GM18511 (cell line): Measurements from ENCODE around the gene GORASP1.

Source experiments
- ATAC-seq: cut with Tn5 transposase; IDR thresholded peaks from one replicate; pipeline ENCODE4 v1.9.1; 2021; ENCODE audit warnings: mild to moderate bottlenecking, moderate library complexity; ENCODE audit not compliant: unreplicated experiment

The GORASP1 gene

DNA sequence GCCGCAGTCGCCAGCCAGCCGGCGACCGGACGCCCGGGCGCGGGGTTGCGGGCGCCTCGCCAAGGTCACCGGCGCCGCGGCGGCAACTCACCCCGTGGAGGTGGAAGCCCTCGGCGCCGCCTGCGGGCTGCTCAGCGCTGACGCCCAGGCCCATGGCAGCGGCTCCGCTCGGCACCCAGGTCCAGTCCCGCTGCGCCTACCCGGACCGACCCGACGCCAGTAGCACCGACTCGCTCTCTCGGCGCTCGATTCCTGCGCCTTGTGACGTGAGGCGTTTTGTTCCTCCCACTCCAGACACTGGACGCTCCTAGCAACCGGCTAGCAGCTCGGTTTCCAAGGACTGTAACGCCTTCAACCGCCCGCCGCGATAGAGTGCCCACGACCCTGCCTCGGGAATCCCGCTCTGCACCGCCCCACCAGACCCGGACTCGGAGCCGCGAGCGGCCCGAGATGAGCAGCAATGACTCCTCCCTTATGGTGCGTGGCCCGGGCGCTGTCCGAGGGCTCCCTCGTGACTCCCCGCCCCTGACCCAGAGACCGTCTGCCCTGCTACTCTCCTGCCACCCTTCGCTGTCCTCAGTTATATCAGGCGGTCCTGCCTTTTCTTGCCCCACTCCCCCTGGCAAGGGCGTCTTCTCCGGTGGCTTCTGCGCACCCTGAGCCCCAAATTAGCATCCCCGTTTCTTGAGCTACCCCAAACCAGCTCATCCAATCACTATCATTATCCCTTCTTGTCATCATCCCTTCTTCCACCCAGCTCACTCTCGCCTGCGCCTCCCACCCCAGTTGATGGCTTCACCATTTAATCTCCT, at the start of gene GORASP1, which contains the start of gene TTC21A:
Gene GORASP1 (minus strand): TSS at position 240 of the 812 bp plus-strand sequence. CDS start 86 bp downstream, at position 154.
Gene TTC21A (plus strand): TSS at position 293 of the 812 bp plus-strand sequence. CDS start 158 bp downstream, at position 451.
- ATAC-seq: peak; percentile 61

DNA sequence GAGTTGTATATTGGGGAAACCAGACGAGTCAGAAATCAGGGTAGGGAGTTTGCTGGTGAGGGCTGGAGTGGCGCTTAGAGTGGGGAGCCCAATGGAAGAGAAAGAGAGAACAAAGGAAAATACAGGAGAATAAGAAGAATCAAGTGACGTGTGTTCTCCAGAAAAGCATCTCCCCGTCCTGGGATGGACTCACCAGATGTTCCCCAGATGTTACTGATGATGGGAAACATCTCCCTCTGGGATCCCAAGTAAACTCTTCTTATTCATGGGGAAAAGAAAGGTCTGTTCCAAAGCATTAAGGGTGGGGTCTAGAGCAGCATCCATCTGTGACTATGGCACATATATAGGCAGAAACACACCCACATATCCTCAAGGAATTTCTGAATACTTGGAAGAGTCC, 49.0 kb upstream of the GORASP1 start:
- no peak for ATAC-seq

DNA sequence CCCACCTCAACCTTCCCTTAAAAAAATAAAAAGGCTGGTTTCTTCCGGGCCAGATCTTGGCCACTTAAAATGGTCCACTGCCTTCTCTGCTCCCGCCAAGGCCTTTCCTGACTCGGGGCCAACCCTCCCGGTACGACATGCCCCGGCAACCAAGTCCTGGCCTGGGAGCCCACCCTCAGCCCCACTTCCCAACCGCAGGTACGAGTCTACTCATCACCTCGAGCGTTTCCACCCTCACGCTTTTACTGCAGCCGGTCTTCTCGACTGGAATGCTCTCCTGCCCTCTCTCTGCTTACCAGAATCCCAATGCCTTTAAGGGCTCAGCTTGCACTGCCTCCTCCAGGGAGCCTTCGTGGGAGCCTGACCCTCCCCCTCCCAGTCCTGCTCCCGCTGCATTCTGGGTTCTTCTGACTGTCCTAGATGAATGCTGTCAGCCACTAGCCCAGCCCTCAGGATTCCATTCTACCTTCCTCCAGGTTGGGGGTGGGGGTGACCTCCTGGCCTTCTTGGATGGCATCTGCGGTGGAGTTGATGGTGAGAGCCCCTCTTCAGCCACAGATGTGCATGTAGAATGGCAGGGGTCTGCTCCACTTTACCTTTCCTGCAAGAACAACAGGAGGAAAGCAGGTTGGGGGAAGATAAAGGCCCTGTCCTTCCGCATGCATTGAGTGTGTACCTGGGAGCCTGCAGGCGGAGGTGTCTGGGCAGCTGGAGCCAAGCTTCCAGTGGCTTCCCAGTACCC, 47.0 kb upstream of the GORASP1 start:
- ATAC-seq: no peak

DNA sequence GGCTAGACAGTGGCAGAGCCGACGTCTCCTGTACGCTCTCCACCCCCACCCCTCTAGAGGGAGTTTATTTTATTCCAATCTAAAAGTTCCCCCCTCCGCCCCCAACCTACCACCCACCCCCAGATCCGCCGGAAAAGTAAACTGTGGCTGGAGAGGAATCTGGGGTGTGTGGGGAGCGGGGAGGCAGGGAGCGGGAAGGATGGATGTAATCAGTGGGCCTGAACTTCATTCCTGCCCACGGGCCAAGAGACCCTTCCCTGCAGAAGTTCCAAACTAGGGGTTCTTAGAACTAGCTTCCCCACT, 46.5 kb upstream of the GORASP1 start:
- ATAC-seq: no peak

DNA sequence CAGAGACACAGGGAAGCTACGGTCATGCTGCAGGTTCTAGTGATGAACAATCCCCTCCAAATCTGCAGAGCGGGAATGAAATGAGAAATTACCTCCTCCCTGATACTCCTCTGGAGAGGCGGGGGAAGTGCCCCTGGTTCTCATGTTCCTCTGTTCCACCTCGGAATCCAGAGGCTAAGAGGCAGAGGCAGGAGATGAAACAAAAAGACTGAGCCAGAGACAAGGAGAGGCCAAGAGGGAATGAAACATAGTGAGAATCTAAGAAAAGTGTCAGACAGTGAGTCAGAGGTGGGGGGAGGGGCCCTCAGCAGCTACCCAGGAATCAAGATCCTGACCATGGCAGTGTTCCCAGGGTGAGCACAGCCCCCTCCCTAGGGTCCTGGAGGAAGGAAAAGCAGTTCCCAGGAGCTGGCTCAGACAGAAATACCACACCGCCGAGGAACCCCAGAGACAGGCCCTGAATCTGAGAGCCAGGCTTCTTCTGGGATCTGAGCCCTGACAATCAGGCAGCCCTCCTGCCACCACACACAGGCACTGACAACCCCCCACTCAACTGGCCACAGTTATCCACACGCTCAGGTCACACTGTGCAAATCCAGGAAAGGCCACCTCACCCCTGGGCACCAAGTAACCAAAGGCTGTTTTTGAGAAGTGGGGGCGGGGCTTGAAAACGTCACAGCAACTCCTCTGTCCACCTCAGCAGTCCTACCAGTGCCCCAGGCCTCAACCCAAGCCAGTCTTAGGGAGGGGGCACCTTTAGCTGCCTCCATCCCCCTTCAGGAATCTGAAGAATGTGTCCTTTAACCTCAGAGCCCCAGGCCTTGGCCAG, 43.6 kb upstream of the GORASP1 start:
- ATAC-seq: no peak

DNA sequence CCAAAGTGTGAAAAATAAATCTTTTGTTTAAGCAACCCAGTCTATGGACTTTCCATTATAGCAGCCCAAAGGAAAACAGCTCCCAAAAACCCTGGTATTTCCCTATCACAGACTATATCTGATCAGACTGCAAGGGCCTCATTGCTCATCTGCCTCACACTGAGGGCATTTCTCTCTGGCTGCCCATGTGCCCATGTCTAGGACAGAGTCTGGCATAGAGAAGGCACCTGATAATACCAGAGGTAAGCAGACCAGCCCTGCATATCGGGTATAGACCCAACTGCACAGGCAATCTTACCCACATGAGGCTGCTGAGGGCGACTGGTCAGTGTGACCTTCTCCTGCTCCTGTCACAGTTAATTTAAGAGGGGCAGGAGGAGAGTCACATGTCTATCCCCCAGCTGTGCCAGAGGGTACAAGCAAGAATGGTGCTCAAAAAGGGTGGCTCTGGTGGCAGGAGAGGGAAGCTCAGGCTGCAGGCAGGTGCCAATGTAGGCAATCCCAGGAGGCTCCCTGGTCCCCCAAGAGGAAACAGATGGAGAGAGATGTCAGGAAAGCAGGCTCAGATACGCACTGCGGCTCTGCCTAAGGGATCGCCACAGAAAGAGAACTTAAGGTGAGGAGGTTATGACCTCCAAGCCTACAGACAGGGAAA, 42.8 kb upstream of the GORASP1 start:
- no peak for ATAC-seq

DNA sequence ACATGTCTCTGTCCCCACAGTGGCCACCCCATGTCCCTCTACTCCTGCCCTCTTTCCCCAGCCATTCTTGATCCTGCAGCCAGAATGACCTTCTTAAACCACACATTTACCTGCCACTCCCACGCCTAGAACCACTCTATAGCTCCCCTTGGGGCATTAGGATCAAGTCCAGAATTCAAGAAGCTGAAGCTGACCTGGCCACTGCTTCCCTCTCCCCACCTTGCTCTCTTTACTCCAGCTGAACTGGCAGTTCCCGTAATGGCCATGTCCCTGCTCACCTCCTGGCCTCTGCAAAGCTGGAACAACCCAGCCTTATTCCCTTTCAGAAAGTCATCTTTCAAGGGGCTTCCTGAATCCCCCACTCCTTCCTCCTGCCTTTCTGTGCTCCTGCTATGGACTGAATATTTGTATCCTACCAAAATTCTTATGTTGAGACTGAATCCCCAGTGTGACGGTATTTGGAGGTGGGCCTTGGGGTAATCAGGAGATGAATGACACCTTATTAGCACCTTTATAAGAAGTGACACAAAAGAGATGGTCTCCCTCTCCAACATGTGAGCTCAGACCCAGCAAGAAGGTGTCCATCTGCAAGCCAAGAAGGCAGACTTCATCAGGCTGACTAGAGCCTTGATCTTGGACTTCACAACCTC, 42.2 kb upstream of the GORASP1 start:
- ATAC-seq: no peak

DNA sequence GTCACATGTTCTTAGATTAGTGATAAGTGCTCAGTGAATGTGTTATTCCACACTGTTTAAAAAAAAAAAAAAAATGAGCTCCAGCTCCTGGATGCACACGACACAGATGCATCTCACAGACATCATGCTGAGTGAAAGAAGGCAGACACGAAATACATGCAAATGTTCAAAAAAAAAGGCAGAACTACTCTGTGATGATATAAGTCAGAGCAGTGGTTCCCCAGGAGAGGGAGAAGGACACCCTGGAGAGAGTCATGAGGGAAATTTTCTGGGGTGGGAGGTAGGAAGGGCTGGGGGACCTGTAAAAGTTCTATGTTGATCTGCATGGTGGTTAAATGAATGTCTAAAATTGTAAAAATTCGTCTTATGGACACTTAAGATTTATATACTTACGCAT, 41.6 kb upstream of the GORASP1 start:
- no peak for ATAC-seq

DNA sequence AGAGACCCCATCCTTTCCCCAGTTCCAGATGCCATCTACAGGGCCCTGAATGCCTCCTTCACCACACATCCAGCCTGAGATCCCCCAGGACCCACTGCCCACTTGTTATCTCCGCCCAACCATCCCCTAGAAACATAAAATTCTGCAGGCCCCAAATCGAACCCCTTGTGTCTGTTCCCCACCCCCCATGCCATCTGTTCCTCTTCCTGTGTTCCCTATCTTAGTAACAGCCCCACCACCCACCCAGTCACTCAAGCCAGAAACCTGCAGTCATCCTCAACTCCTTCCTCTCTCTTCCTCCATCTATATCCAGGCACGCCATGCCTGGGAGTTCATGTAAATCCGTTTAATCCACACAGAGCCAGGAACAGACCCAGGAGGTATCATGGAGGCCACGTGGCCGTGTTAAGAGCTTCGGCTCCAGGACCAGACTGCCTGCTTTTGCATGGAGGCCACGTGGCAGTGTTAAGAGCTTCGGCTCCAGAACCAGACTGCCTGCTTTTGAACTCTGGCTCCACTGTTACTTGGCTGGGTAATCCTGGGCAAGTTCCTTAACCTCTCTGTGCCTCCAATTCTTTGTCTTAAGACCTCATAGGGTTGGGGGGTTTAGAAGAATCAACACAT, 41.1 kb upstream of the GORASP1 start:
- no peak for ATAC-seq

DNA sequence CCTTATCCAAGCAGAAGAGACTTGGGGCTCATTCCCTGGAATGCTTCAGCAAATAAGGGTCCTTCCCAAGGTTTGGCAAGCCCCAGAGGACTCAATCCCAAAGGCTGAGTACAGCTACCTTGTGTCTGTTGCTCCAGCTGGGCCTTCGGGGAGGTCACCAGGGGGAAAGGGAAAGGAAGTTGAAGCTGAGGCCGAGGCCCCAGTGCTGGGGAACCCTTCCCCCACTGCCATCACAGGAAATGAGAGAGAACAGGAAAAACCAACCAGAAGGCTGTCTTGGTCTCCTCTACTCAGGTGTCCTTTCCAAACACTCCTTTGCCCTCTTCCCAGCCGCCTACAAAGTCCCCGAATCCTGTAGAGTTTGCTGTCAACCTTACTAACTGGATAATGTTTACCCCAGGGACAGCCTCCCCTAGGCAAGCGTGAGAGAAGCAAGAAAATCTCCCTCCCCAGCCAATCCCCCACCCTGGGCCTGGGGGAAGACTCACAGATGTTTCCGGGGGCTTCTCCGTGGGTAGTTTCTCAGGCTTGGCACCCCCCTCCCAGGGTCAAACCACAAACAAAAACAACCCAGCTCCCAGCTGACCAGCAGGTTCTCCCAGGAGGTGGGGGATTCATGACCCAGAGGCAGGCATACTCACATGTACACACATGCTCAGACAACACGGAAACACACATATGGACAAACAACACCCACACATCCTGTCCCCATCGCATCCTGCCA, 40.4 kb upstream of the GORASP1 start:
- ATAC-seq: peak; percentile 32

DNA sequence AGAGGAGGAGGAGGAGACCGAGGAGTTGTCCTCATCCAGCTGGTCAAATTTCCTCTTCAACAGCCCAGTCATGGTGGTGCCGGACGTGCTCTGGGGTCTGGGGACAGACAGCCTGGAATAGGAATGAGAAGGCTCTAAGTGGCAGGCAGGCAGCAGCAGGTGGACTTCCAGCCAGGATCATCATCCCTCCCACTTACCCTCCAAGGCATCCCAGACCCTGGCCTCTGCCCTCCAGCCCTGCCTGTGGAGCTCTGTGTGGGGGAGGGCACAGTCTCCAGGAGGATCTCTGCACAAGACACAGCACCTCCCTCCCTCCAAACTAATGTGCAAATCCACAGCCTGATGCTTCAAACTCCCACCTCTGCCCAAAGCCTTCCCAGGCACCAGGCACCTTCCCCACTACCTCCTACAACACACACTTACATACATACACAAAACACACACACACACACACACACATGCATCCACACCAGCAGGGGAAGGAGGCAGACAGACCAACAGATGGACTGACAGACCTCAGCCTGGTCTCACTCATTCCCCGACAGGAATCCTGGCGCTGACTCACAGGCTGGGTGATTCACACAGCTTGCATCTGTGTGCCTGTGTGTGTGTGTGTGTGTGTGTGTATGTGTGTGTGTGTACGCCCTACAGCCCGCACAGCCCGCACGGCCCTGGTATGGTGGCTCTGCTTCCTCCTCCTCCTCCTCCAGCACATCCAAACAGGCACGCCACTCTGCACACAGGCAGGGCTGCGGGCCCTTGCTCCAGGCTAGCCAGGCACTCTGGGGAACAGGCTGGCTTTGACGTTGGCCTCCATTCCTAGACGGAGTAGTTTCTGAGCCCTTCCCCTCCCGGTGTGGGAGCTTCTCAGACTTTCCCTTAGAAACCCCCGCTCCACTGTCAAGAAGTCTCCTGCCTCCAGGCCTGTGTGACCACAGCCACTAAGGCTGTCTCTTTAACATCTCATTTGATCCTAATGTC, 39.5 kb upstream of the GORASP1 start:
- ATAC-seq: peak; percentile 20

DNA sequence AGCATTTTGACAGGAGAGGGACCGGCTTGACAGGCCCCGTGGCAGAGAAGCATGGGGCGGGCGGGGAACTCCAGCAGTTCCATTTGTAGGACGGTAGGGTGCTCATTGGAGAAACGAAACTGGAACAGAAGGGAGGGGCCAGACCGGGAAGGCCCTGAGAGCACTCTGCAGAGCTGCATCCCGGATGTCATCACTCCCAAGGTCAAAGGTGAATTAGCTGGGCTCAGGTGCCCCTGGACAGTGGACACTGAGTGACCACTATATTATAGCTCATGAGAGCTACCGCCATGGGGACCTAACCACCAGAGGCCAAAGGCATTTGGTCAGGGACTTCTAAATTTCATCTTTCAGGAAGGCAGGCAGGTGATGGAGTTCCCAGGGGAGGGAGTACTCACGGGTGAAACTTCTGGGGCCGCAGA, 38.7 kb upstream of the GORASP1 start:
- ATAC-seq: no peak

DNA sequence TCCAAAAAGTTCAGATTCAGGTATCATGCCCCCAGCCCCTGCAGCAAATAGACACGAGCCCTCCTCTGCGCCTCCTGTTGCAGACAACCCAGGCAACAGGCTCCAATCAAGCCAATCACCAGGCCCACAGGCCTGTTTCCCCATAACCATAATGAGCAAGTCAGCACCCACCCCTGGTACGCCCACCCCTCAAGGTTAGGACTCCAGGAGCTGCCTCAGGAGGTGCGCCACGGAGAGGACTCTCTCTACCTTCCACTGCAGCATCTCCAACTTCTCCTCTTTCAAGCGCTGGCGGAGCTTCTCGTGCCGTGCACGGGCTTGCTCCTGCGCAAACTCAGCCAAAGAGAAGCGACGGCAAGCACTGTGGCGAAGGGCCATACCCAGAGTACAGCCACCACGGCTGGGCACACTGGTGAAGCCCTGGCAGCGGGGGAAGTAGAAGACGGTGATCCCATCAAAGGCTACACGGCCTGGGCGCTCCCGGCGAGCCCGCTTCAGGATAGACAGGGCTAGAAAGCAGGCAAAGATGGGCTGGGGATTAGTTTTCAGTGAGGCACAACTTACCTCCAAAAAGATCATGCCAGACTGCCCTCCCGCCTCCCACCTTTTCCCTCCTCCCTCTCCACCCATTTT, 37.4 kb upstream of the GORASP1 start:
- ATAC-seq: no peak

DNA sequence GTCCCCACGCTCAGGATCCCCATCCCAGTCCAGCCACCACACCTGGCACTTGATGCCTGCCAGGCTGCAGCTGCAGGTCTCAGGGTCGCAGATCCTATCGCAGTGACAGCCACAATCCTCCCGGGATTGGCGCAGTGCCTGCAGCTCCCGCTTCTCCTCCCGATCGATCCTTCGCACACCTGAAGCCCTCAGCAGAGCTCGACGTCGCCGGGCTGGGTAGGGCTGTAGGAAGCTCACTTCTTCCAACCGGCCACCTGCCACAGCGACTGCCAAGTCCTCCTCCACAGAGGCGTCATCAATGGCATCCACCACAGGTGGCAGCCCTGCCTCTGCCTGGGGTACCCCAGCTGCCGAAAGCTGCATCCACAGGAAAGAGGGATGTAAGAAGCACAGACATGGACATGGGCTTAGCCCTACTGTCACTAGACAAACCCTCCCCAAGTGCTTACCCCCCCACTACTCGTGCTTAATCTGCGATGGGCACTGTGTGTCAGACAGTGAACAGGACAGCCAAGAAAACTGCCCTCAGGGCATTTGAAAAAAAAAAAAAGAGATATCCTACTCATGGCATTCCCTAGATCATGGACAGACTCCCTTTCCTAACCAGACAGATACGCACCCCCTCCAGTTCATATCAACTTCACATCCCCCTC, 36.8 kb upstream of the GORASP1 start:
- ATAC-seq: no peak

DNA sequence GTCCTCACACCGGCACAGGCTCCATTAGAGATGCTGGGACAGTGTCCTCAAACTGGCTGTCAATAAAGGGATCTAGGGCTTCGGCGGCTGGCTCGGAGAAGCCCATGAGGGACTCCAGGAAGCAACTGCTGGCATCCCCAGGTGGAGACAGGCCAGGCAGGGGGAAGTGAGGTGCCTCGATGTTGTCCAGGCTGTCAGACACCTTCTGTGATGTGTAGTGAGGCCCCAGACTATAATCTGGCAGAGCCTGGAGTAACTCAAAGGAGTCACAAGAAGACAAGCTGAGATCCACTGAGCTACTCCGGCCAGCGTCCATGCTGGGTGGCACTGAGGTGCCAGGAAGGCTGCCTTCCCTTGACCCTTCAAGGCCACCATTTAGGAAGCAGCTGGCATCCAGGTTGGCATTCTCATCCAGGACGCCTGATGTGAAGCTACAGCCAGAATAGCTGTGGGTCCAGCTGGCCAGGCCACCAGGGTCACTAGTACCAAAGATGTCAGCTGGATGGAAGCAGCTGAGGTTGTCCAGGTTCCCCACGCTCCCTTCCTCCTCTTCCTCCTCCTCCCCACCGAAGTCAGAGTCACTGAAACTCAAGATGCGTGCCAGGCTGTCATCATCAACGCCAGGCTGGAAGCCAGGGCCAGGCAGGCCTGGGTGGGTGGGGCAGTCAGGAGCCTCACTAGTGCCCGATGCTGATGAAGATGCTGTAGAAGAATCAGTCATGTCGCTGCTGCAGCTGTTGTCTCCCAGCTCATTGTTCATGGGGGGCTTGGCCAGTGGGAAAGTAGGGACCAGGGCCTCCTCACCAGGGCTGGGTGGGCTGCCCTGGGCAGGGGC, 35.8 kb upstream of the GORASP1 start:
- no peak for ATAC-seq

DNA sequence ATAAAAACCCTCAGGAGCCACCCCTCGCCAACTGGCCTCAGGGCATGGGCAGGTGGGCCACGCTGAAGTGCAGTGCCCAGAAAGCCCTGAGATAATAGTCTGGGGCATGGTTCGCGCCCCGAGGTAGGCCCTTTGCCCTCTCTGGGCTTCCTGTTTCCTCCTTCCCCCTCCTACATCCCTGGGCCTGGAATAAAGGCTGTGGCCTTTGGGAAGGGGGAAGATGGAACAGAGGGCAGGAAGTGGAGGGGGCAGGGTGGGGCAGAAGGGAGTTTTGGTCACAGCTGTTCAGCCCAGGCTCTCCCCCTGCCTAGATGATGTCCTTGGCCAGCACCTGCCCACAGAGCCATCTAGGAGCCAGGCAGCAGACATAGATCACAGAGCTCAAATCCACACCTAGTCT, 34.6 kb upstream of the GORASP1 start:
- ATAC-seq: no peak
